DOHH2 (cell line): ENCODE data around the gene C4orf50.

ENCODE experiments used
- EZH2phosphoT487 ChIP-seq: fragments of 200-600 bp; sonication (generic); IDR thresholded peaks from 2 replicates; pipeline ENCODE4 v1.6.1; 2017; ENCODE audit warnings: borderline replicate concordance, mild to moderate bottlenecking, antibody characterized with exemption, low read length, moderate library complexity, mixed read lengths
- TF ChIP-seq, protein P1 (sequence below): fragments of 200-600 bp; sonication (generic); IDR thresholded peaks from one replicate; pipeline ENCODE4 v1.5.1; 2014; ENCODE audit warnings: antibody characterized with exemption, mild to moderate bottlenecking, low read depth, low read length; ENCODE audit not compliant: poor library complexity, severe bottlenecking

DNA sequence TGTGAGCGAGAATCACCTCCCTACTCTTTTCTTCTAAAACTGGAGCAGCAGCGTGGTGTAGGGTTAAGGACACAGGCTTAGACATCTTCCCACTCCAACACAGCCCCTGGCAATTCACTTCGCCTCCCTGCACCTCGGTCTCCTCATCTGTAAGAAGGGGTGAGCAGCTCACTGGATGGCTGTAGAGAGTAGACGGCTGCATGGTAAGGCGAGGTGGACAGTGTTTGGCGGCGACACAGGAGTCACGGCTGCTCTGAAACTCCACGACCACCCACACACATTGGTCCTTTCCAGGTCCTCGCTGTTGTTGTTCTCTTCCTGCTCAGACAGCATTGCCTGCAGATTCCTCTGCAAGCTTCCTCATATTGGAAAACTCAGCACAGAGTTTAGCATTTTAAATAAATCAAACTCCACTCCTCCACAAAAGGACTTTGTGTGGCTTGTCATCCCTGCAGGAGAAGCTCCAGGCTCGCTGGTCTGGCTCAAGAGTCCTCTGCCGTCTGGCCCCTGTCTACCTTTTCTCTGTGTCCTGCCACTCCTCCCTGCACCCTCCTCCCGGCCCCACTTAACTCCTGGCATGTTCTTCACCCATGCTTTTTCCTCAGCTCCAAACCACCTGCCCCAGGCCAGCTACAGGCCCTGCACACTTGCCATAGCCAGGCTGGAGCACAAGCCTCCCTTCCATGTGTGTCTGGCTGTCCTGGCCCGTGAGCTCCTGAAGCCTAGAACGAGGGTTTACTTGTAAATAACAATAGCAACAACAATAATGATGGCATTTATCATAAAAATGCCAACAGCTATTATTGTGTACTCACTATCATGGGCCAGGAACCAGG lies 84.0 kb downstream of the C4orf50 start:
- no peak for TF ChIP-seq EZH2phosphoT487
- TF ChIP-seq, protein P1, sequence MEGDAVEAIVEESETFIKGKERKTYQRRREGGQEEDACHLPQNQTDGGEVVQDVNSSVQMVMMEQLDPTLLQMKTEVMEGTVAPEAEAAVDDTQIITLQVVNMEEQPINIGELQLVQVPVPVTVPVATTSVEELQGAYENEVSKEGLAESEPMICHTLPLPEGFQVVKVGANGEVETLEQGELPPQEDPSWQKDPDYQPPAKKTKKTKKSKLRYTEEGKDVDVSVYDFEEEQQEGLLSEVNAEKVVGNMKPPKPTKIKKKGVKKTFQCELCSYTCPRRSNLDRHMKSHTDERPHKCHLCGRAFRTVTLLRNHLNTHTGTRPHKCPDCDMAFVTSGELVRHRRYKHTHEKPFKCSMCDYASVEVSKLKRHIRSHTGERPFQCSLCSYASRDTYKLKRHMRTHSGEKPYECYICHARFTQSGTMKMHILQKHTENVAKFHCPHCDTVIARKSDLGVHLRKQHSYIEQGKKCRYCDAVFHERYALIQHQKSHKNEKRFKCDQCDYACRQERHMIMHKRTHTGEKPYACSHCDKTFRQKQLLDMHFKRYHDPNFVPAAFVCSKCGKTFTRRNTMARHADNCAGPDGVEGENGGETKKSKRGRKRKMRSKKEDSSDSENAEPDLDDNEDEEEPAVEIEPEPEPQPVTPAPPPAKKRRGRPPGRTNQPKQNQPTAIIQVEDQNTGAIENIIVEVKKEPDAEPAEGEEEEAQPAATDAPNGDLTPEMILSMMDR = no peak
